GM23338 (cell line): ENCODE results near the gene GRID2.

ENCODE experiments used
- EZH2 ChIP-seq: fragments of 200-600 bp; sonication (generic); IDR thresholded peaks from one replicate; pipeline ENCODE4 v1.8.0; 2017; ENCODE audit warnings: antibody characterized with exemption, mild to moderate bottlenecking, low read depth; ENCODE audit not compliant: unreplicated experiment
- EZH2phosphoT487 ChIP-seq: fragments of 200-600 bp; sonication (generic); IDR thresholded peaks from one replicate; pipeline ENCODE4 v1.8.1; 2018; ENCODE audit warnings: antibody characterized with exemption; ENCODE audit not compliant: unreplicated experiment
- POLR2AphosphoS5 ChIP-seq: IDR thresholded peaks from 2 replicates; pipeline ENCODE4 v1.6.1; 2016; ENCODE audit warnings: antibody characterized with exemption, low read depth
- STAT1 ChIP-seq: IDR thresholded peaks from one replicate; pipeline ENCODE4 v1.6.1; 2016; ENCODE audit warnings: antibody characterized with exemption; ENCODE audit not compliant: unreplicated experiment
- TF ChIP-seq, protein P1 (sequence below), 2 experiments: fragments of 200-600 bp in 1 of 2; sonication (generic) in 1 of 2; conservative IDR thresholded peaks; 2 replicates each; pipeline versions ENCODE4 v1.5.1 to v1.6.1; 2016 to 2017; ENCODE audit warnings: antibody characterized with exemption in 2 of 2, low read depth in 2 of 2, mild to moderate bottlenecking in 2 of 2, moderate library complexity in 1 of 2
- TF ChIP-seq, protein P2 (sequence below): IDR thresholded peaks from one replicate; pipeline ENCODE4 v1.6.1; 2018; ENCODE audit warnings: antibody characterized with exemption; ENCODE audit not compliant: unreplicated experiment
- TF ChIP-seq, protein P3 (sequence below): IDR thresholded peaks from 2 replicates; pipeline ENCODE4 v1.6.1; 2016; ENCODE audit warnings: antibody characterized with exemption

DNA sequence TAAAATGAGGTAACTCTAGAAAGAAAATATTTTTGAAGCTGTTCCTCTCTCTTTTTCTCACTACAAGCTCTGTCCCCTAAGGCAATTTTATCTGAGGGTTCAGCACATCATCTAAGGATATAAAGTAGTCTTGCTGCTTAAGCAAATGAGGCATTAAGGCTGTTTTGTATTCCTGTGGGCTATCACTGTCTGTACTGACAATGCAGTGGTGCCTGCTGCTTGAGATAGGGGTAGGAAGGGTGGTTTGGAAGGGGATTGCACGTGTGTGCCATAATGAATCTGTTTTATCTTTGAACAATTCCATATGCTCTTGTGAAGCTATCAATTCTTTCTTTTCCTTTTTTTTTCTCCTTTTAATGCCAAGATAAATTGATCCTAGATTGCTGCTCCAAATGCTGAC is 1396.8 kb downstream of the GRID2 start:
- TF ChIP-seq, protein P1, sequence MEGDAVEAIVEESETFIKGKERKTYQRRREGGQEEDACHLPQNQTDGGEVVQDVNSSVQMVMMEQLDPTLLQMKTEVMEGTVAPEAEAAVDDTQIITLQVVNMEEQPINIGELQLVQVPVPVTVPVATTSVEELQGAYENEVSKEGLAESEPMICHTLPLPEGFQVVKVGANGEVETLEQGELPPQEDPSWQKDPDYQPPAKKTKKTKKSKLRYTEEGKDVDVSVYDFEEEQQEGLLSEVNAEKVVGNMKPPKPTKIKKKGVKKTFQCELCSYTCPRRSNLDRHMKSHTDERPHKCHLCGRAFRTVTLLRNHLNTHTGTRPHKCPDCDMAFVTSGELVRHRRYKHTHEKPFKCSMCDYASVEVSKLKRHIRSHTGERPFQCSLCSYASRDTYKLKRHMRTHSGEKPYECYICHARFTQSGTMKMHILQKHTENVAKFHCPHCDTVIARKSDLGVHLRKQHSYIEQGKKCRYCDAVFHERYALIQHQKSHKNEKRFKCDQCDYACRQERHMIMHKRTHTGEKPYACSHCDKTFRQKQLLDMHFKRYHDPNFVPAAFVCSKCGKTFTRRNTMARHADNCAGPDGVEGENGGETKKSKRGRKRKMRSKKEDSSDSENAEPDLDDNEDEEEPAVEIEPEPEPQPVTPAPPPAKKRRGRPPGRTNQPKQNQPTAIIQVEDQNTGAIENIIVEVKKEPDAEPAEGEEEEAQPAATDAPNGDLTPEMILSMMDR (conservative IDR thresholded peaks at IDR 0.05; ENCODE audit: low read depth in 2 of 2), result no peak
- TF ChIP-seq EZH2phosphoT487 (no peak), STAT1 (no peak), POLR2AphosphoS5 (no peak), EZH2 (no peak)
- TF ChIP-seq, protein P2, sequence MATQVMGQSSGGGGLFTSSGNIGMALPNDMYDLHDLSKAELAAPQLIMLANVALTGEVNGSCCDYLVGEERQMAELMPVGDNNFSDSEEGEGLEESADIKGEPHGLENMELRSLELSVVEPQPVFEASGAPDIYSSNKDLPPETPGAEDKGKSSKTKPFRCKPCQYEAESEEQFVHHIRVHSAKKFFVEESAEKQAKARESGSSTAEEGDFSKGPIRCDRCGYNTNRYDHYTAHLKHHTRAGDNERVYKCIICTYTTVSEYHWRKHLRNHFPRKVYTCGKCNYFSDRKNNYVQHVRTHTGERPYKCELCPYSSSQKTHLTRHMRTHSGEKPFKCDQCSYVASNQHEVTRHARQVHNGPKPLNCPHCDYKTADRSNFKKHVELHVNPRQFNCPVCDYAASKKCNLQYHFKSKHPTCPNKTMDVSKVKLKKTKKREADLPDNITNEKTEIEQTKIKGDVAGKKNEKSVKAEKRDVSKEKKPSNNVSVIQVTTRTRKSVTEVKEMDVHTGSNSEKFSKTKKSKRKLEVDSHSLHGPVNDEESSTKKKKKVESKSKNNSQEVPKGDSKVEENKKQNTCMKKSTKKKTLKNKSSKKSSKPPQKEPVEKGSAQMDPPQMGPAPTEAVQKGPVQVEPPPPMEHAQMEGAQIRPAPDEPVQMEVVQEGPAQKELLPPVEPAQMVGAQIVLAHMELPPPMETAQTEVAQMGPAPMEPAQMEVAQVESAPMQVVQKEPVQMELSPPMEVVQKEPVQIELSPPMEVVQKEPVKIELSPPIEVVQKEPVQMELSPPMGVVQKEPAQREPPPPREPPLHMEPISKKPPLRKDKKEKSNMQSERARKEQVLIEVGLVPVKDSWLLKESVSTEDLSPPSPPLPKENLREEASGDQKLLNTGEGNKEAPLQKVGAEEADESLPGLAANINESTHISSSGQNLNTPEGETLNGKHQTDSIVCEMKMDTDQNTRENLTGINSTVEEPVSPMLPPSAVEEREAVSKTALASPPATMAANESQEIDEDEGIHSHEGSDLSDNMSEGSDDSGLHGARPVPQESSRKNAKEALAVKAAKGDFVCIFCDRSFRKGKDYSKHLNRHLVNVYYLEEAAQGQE, result no peak
- TF ChIP-seq, protein P3, sequence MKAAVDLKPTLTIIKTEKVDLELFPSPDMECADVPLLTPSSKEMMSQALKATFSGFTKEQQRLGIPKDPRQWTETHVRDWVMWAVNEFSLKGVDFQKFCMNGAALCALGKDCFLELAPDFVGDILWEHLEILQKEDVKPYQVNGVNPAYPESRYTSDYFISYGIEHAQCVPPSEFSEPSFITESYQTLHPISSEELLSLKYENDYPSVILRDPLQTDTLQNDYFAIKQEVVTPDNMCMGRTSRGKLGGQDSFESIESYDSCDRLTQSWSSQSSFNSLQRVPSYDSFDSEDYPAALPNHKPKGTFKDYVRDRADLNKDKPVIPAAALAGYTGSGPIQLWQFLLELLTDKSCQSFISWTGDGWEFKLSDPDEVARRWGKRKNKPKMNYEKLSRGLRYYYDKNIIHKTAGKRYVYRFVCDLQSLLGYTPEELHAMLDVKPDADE, result no peak
